Measurements from ENCODE around the gene PCK2.

Gene PCK2

GRCh38 chr14:24062216-24062980 lies 31.7 kb upstream of the PCK2 start:
- DNase-seq = no peak

GRCh38 chr14:24063263-24063836 lies 30.8 kb upstream of the PCK2 start:
- DNase-seq = no peak

- DNase-seq = no peak
Measured at GRCh38 chr14:24064091-24064795, 29.9 kb upstream of the PCK2 start.

GRCh38 chr14:24064856-24065255 lies 29.3 kb upstream of the PCK2 start:
- DNase-seq = no peak

- DNase-seq = no peak
Measured at GRCh38 chr14:24065408-24065807, 28.7 kb upstream of the PCK2 start.

- DNase-seq = no peak
Measured at GRCh38 chr14:24066496-24067132, 27.5 kb upstream of the PCK2 start.

- DNase-seq = no peak
Measured at GRCh38 chr14:24067133-24068082, 26.7 kb upstream of the PCK2 start.

- no peak for DNase-seq
Measured at GRCh38 chr14:24068711-24069410, 25.2 kb upstream of the PCK2 start.

- DNase-seq = no peak
Measured at GRCh38 chr14:24069411-24069735, 24.7 kb upstream of the PCK2 start.

GRCh38 chr14:24070285-24071143 lies 23.6 kb upstream of the PCK2 start:
- no peak for DNase-seq

GRCh38 chr14:24071144-24071697 lies 22.9 kb upstream of the PCK2 start, which contains the start of gene CPNE6:
TSS of gene CPNE6 (plus strand) at chr14:24071562. CDS start at chr14:24072937, 1,375 bp downstream.
- peak; percentile 10 for DNase-seq

GRCh38 chr14:24071836-24072430 lies 22.2 kb upstream of the PCK2 start:
- no peak for DNase-seq

GRCh38 chr14:24072436-24072835 lies 21.7 kb upstream of the PCK2 start:
- DNase-seq = no peak

GRCh38 chr14:24072881-24073877 lies 20.9 kb upstream of the PCK2 start:
- DNase-seq = no peak

GRCh38 chr14:24074625-24075484 lies 19.3 kb upstream of the PCK2 start:
- no peak for DNase-seq

- DNase-seq = no peak
Measured at GRCh38 chr14:24075485-24076301, 18.4 kb upstream of the PCK2 start.

GRCh38 chr14:24076302-24076601 lies 17.9 kb upstream of the PCK2 start:
- no peak for DNase-seq
